DND-41 (cell line): ENCODE data around the gene OR14A2.

Experiments
- CTCF ChIP-seq: IDR thresholded peaks from 2 replicates; pipeline ENCODE4 v1.5.1; 2012; ENCODE audit warnings: borderline replicate concordance, low read length, moderate library complexity, mild to moderate bottlenecking; ENCODE audit not compliant: poor library complexity, severe bottlenecking; ENCODE audit errors: extremely low read depth
- EZH2 ChIP-seq: IDR thresholded peaks from 3 replicates; pipeline ENCODE4 v1.6.1; 2012; ENCODE audit warnings: borderline replicate concordance, low read depth, mild to moderate bottlenecking, moderate library complexity, low read length, inconsistent platforms; ENCODE audit not compliant: severe bottlenecking

DNA sequence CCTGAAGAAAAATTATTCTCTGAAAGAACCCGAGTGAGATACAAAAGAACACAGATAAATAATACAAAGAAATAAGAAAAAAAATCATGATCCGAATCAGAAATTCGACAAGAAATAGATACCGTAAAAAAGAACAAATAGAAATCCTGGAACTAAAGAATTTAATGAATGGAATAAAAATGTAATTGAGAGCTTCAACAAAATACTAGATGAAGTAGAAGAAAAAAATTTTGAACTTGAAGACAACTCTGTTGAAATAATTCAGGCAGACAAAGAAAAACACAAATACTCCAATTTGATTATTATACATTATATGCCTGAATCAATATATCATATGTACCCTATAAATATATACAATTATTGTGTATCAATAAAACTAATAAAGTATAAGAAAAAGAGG is 26.7 kb downstream of the OR14A2 start:
- TF ChIP-seq CTCF (no peak), EZH2 (no peak)
